MCF 10A (cell line): ENCODE measurements around the gene ASCC2. TPM values are rescaled to one million over a fixed set of nuclear protein-coding genes. Genes with fewer than 3 reads are reported as not detected.
A peak's percentile ranks its signal among the peaks of the same experiment; 100 is the strongest.

Source experiments
- BruUV-seq: library from RNA; stranded (reverse); fragments of 400-500 nt; replicated peaks from 2 replicates; lab custom pipeline; 2021; lab: Mats Ljungman, UMichigan
- CTCF ChIA-PET: fragments of 300-600 bp; sonication (Branson Sonifier 250); formaldehyde crosslinking; extraction: SDS; loops from one replicate; lab custom pipeline; 2021; ENCODE audit warnings: antibody characterized with exemption, inconsistent platforms; lab: Yijun Ruan, JAX
- POLR2A ChIA-PET: fragments of 300-600, 350-650 bp; sonication (Branson Sonifier 250); formaldehyde crosslinking; extraction: SDS; loops from one replicate; lab custom pipeline; 2020; ENCODE audit warnings: antibody characterized with exemption, inconsistent platforms; lab: Yijun Ruan, JAX
- DNase-seq: peaks from one replicate; pipeline ENCODE4 v3.0.0-alpha.2; 2018; ENCODE audit not compliant: unreplicated experiment
- H3K27ac Mint-ChIP-seq: one replicate; pipeline ENCODE4 v1.8.0; 2022; ENCODE audit warnings: mild to moderate bottlenecking, low read depth, mixed read lengths; ENCODE audit not compliant: unreplicated experiment
- H3K27me3 Mint-ChIP-seq: one replicate; pipeline ENCODE4 v1.8.0; 2022; ENCODE audit warnings: mixed read lengths; ENCODE audit not compliant: insufficient read depth, unreplicated experiment
- H3K36me3 Mint-ChIP-seq: one replicate; pipeline ENCODE4 v1.8.0; 2022; ENCODE audit warnings: mild to moderate bottlenecking, moderate library complexity, mixed read lengths; ENCODE audit not compliant: insufficient read depth, unreplicated experiment
- H3K4me1 Mint-ChIP-seq: one replicate; pipeline ENCODE4 v1.8.0; 2022; ENCODE audit warnings: mixed read lengths; ENCODE audit not compliant: insufficient read depth, unreplicated experiment
- H3K4me3 Mint-ChIP-seq: one replicate; pipeline ENCODE4 v1.8.0; 2022; ENCODE audit warnings: mild to moderate bottlenecking, moderate library complexity, mixed read lengths; ENCODE audit not compliant: unreplicated experiment
- H3K9me3 Mint-ChIP-seq: one replicate; pipeline ENCODE4 v1.8.0; 2022; ENCODE audit warnings: mixed read lengths; ENCODE audit not compliant: unreplicated experiment
- intact Hi-C: fragments of 100-400 bp; cut with micrococcal nuclease; formaldehyde crosslinking; loops from 2 replicates; pipeline ENCODE4 v1.14.1; 2022
- total RNA-seq: library from RNA; stranded (reverse); gene quantifications from 2 replicates; pipeline ENCODE4 v1.2.3, GENCODE V29; 2022
- TF ChIP-seq, protein P1 (sequence below): fragments of 200-600 bp; IDR thresholded peaks from one replicate; pipeline ENCODE4 v1.8.0; 2022; ENCODE audit warnings: antibody characterized with exemption, mild to moderate bottlenecking; ENCODE audit not compliant: unreplicated experiment

The ASCC2 gene
- total RNA-seq, 1 experiment from 2014 or later = 70.7 TPM

DNA sequence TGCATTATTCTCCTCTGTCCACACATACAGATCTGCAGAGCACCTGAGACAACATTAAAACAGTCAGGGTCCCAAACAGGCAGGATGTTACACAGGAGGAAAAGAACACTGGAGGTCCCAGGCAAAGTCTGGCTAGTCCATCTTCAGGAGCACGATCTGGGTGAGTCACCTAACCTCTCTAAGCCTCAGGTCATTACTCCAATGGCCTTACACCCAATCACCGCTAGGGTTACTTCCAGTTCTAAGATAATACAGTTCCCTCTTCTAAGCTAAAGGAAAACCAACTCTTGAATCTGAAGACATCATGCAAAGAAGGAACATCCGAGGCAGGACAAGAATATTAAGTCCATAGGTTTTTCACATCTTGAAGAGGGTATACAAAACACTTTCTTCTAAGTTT lies 24.5 kb downstream of the ASCC2 start:
- Mint-ChIP-seq H3K27ac (no peak overlapping the region), H3K36me3 (peaks cover 92% of the 10 kb centered on the region), H3K27me3 (no peaks in the 10 kb centered on the region), H3K4me1 (no peaks in the 10 kb centered on the region), H3K9me3 (no peaks in the 10 kb centered on the region), H3K4me3 (no peak overlapping the region)
- TF ChIP-seq, protein P1, sequence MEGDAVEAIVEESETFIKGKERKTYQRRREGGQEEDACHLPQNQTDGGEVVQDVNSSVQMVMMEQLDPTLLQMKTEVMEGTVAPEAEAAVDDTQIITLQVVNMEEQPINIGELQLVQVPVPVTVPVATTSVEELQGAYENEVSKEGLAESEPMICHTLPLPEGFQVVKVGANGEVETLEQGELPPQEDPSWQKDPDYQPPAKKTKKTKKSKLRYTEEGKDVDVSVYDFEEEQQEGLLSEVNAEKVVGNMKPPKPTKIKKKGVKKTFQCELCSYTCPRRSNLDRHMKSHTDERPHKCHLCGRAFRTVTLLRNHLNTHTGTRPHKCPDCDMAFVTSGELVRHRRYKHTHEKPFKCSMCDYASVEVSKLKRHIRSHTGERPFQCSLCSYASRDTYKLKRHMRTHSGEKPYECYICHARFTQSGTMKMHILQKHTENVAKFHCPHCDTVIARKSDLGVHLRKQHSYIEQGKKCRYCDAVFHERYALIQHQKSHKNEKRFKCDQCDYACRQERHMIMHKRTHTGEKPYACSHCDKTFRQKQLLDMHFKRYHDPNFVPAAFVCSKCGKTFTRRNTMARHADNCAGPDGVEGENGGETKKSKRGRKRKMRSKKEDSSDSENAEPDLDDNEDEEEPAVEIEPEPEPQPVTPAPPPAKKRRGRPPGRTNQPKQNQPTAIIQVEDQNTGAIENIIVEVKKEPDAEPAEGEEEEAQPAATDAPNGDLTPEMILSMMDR = no peak
- ChIA-PET POLR2A (interaction anchor here (0.6 to 1.8 kb wide), 3 partner anchors 9 to 94 kb away, joined by 3 to 4 read pairs (median 4); no protein-coding TSS in a partner anchor), CTCF (interaction anchor here (0.7 to 1.3 kb wide), 4 partner anchors 9 to 185 kb away, joined by 3 read pairs; no protein-coding TSS in a partner anchor)
- intact Hi-C loops = no loop called here
- no TSS peak for BruUV-seq
- peak; percentile 75 for DNase-seq

DNA sequence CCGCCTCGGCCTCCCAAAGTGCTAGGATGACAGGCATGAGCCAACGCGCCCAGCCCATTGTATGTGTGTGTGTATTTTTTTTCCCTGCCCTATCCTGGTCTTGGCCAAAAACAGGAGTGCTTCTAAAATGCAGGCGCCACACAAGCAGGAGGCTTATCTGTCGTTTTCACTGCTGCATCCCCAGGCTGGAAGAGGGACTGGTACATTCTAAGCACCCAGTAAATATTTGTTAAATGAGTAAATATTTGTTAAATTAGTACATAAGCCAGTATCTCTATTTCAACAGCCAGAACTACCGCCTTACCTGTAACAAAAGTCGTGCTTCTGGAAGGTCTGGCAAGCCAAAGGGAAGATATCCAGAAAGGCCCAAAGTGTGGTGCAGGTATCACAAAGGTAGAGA lies 24.9 kb downstream of the ASCC2 start:
- Mint-ChIP-seq H3K27me3 (no peaks in the 10 kb centered on the region), H3K4me3 (no peak overlapping the region), H3K36me3 (peaks cover 92% of the 10 kb centered on the region), H3K9me3 (no peaks in the 10 kb centered on the region), H3K27ac (no peak overlapping the region), H3K4me1 (no peaks in the 10 kb centered on the region)
- ChIA-PET POLR2A (interaction anchor here (0.6 to 0.8 kb wide), 2 partner anchors 8 to 26 kb away, joined by 3 to 4 read pairs; no protein-coding TSS in a partner anchor), CTCF (interaction anchor here (1.0 to 2.5 kb wide), 2 partner anchors 18 to 192 kb away, joined by 3 to 13 read pairs; no protein-coding TSS in a partner anchor)
- TF ChIP-seq, protein P1 = no peak
- DNase-seq = no peak
- BruUV-seq = no TSS peak
- intact Hi-C loops = no loop called here

DNA sequence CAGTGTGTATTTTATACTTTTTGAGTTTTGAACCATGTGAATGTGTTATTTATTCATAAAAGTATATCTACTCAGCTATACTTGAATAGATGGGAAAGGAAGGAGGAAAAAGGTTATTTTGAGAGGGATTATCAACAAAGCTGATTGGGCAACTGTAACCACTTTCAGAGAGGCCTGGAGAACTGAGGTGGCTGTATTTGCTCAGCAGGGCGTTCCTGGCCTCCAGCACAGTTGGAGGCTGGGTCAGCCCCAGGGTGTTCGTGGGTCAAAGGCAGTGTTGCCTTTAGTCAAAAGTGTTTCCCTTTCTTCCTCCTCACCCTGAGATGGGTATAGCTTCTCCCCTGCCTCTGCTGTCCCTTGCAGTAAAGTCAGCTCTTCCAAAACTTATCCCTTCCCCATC lies 26.7 kb downstream of the ASCC2 start:
- Mint-ChIP-seq H3K4me3 (no peak overlapping the region), H3K9me3 (no peaks in the 10 kb centered on the region), H3K27ac (no peak overlapping the region), H3K4me1 (no peaks in the 10 kb centered on the region), H3K36me3 (peaks cover 93% of the 10 kb centered on the region), H3K27me3 (no peaks in the 10 kb centered on the region)
- CTCF ChIA-PET = interaction anchor here (0.6 to 2.5 kb wide), 2 partner anchors 194 to 560 kb away, joined by 3 to 13 read pairs; no protein-coding TSS in a partner anchor
- no peak for DNase-seq
- BruUV-seq = no TSS peak
- POLR2A ChIA-PET = no interaction called here
- TF ChIP-seq, protein P1 = no peak
- intact Hi-C loops = no loop called here

DNA sequence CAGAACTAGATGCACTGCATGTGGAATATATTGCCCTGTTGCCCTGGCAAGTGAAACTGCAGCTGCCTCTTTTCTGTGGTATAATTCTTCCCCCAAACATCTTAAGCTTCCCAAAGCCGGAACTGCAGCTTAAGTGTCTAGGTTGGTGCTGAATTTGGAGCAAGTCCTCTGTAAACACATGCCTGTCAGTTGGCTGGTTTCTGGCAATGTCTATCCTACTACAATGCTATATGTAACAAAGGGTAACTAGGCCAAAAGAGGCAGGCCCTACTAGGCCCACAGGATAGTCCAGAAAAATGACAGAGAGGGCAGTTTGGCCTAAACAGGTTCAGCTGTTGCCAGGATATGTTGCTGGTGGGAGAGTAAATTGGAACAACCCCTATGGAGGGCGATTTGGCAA lies 27.9 kb downstream of the ASCC2 start:
- intact Hi-C loops = no loop called here
- Mint-ChIP-seq H3K27ac (no peak overlapping the region), H3K9me3 (no peaks in the 10 kb centered on the region), H3K4me3 (no peak overlapping the region), H3K36me3 (peaks cover 88% of the 10 kb centered on the region), H3K4me1 (no peaks in the 10 kb centered on the region), H3K27me3 (no peaks in the 10 kb centered on the region)
- TF ChIP-seq, protein P1 = no peak
- CTCF ChIA-PET = interaction anchor here (1.3 to 1.6 kb wide), 2 partner anchors 173 to 195 kb away, joined by 3 read pairs; no protein-coding TSS in a partner anchor
- no peak for DNase-seq
- no TSS peak for BruUV-seq
- POLR2A ChIA-PET = interaction anchor here (1.2 kb wide), 1 partner anchor 11 kb away, joined by 3 read pairs; no protein-coding TSS in a partner anchor
